ENCODE data around the gene INTU. TPM values are rescaled to one million over a fixed set of nuclear protein-coding genes. Genes with fewer than 3 reads are reported as not detected.

INTU gene
- total RNA-seq, 4 donors from 2014 or later = 5.8 to 19.3 (median 8.3) TPM

DNA sequence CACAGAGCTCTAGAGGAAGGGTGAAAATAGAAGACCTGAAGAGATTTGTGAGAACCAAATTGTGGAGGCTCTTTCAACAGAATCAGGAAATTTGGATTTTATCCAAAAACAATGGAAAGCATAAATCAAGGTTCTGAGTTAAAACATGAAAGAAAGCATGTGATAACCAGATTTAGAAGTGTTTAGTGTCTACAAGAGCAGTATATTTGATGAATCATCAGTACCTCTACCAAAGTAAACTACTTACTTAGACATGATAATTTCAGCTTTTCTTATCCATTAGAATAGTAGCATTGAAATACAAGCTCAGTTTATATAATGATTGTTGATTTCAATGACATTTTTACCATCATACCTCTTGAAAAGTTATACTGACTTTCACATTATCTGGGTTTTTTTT lies 25.9 kb upstream of the INTU start:
- TF ChIP-seq, protein P1, sequence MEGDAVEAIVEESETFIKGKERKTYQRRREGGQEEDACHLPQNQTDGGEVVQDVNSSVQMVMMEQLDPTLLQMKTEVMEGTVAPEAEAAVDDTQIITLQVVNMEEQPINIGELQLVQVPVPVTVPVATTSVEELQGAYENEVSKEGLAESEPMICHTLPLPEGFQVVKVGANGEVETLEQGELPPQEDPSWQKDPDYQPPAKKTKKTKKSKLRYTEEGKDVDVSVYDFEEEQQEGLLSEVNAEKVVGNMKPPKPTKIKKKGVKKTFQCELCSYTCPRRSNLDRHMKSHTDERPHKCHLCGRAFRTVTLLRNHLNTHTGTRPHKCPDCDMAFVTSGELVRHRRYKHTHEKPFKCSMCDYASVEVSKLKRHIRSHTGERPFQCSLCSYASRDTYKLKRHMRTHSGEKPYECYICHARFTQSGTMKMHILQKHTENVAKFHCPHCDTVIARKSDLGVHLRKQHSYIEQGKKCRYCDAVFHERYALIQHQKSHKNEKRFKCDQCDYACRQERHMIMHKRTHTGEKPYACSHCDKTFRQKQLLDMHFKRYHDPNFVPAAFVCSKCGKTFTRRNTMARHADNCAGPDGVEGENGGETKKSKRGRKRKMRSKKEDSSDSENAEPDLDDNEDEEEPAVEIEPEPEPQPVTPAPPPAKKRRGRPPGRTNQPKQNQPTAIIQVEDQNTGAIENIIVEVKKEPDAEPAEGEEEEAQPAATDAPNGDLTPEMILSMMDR (IDR thresholded peaks at IDR 0.05) = no peak
- ATAC-seq (ENCODE audit: low FRiP score) (no peak), DNase-seq (ENCODE audit: low spot score) (no peak)

- DNase-seq (ENCODE audit: low spot score) (no peak), ATAC-seq (ENCODE audit: low FRiP score) (no peak)
- TF ChIP-seq, protein P1 (IDR thresholded peaks at IDR 0.05) = no peak
Measured at GRCh38 chr4:127609484-127609883, 23.3 kb upstream of the INTU start.

DNA sequence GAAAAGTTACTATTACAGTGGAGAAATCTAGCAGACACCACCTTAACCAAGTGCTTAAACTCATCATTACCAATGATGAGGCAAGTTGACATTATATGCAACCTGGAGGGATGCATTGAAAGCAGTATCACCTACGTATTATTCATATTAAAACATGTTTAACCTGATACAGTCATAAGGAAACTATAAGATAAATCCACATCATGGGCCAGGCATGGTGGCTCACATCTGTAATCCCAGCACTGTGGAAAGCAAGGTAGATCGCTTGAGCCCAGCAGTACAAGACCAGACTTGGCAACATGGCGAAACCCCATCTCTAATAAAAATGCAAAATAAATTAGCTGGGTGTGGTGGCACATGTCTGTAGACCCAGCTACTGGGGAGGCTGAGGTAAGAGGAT lies 22.3 kb upstream of the INTU start:
- no peak for DNase-seq (ENCODE audit: low spot score)
- TF ChIP-seq, protein P1 (IDR thresholded peaks at IDR 0.05) = no peak

GRCh38 chr4:127616898-127617297 lies 15.9 kb upstream of the INTU start:
- TF ChIP-seq, protein P1 (IDR thresholded peaks at IDR 0.05) = no peak
- ATAC-seq (ENCODE audit: low FRiP score) (no peak), DNase-seq (ENCODE audit: low spot score) (no peak)

More for the DNA sequence above, 22.3 kb upstream of the INTU start:
- ATAC-seq (ENCODE audit: low FRiP score) = no peak

DNA sequence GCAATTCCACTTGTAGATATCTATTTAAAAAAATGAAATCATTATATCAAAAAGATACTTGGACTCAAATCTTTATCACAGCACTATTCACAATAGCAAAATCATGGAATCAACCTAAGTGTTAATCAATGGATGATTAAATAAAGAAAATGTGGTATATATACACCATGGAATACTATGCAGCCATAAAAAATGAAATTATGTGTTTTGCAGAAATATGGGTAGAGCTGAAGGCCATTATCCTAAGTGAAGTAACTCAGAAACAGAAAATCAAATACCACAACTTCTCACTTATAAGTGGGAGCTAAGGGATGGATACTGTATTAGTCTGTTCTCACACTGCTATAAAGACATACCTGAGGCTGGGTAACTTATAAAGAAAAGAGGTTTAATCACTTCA lies 14.3 kb upstream of the INTU start:
- TF ChIP-seq, protein P1 (IDR thresholded peaks at IDR 0.05) = no peak
- no peak for DNase-seq (ENCODE audit: low spot score)
- ATAC-seq (ENCODE audit: low FRiP score) = no peak

GRCh38 chr4:127622621-127622920 lies 10.2 kb upstream of the INTU start:
- DNase-seq (ENCODE audit: low spot score) = no peak
- ATAC-seq (ENCODE audit: low FRiP score) = no peak
- TF ChIP-seq, protein P1 (IDR thresholded peaks at IDR 0.05) = no peak

GRCh38 chr4:127622921-127623796 lies 9.6 kb upstream of the INTU start:
- TF ChIP-seq, protein P1 (IDR thresholded peaks at IDR 0.05) = no peak
- ATAC-seq (ENCODE audit: low FRiP score) (peak; percentile 91), DNase-seq (ENCODE audit: low spot score) (no peak)
